ENCODE results near the gene CALML4. TPM values are rescaled to one million over a fixed set of nuclear protein-coding genes. Genes with fewer than 3 reads are reported as not detected.

CALML4 gene, protein sequence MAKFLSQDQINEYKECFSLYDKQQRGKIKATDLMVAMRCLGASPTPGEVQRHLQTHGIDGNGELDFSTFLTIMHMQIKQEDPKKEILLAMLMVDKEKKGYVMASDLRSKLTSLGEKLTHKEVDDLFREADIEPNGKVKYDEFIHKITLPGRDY
- total RNA-seq (2022; extraction: Qiagen RNA extraction; ENCODE audit: low read depth), result 6.9 to 10.6 TPM (median 9.2 TPM) in 5 replicates

DNA sequence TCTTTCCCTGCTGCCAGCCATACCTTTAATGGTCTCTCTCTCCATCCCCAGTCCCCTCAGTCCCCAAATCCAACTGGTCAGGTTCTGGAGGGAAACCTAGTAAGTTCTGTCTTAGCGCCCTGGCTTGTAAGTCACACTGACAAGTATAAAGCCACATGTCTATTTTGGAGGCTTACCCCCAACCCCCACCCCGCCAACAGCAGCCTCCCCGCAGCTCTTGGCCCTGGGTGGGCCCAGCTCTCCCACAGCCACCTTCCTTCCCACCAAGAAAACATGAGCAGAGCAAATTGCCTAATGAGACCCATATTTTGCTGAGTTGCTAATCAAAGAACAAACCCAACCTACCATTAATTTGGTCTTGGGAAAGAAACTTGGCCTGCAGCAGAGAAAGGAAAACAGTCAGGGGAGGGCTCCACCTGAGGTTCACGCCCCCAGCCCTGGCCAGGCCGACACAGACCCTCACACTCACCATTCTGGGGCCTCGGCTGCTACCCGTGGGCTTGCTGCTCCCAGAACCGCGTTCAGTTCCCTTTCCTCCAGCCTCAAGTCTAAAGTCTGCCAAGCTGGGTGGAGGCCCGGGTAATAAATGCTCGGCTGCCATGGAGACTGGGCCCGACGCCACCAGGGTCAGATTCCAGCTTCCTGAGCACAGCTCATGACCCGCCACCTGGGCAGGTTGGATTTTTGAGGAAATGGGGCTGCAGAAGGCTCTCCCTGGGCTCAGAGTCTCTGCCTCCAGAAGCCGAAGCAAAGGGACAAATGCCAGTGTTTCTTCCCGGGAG, at the start of gene CALML4:
Gene CALML4, minus strand, starts transcription at position 557 of the 782 bp plus-strand sequence. Its CDS starts 85 bp downstream, at position 472.

DNA sequence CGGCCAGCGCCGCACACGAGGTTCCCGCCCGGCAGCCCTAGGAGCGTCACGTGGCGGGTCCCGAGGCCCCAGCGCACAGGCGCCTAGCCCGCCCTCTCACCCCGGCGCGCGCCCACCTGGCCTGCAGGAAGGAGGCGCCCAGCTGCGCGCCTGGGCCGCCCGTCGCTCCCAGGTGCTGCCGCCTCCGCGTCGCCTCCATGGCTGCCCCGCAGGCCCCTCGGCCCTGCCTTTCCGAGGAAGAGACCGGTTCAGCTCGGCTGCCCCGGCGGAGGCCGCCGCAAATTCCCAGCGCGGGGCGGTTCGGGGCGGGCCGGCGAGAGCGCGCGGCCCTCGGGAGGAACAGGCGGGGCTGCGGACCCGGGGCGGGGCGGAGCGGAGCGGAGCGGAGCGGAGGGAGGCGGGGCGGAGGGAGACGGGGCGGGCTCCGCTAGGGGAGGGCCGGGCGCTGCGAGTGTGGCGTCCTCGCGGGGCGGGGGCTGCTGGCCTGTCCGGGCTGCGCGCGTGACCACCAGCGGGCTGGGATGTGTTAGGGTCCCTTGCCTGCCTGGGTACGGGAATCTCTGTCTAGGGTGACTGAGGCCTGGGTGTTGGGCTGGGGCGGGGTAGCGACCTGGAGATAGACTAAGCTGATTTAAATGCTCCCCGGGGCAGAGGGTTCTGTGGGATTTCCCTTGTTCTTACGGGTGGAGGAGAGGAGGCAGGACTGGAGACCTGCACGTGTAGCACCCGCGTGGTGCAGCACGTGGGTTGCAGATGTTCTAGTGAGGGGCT, 24.4 kb upstream of the CALML4 start, which contains the start of gene CLN6:
Gene CLN6, minus strand, starts transcription at position 343 of the 771 bp plus-strand sequence. Its CDS starts 144 bp downstream, at position 199.

Other genes starting within 250 kb of the CALML4 start
- 16.7 to 23.8 TPM (median 21.1 TPM) in 5 replicates for gene PIAS1, start 151.0 kb downstream of the CALML4 start, total RNA-seq (2022; extraction: Qiagen RNA extraction; ENCODE audit: low read depth)
- gene CLN6, start 24.4 kb upstream of the CALML4 start, total RNA-seq (2022; extraction: Qiagen RNA extraction; ENCODE audit: low read depth), result 67.4 to 87.5 TPM (median 80.2 TPM) in 5 replicates
- 21.1 to 32.1 TPM (median 27.5 TPM) in 5 replicates for gene FEM1B, start 72.4 kb upstream of the CALML4 start, total RNA-seq (2022; extraction: Qiagen RNA extraction; ENCODE audit: low read depth)
- gene ITGA11, start 226.8 kb upstream of the CALML4 start, total RNA-seq (2022; extraction: Qiagen RNA extraction; ENCODE audit: low read depth), result 2.9 to 8.7 TPM (median 6.3 TPM) in 5 replicates

Measured in A549 treated with DMSO at 1 μM for 4 hours (cell line).